Esophagus squamous epithelium (tissue), 5 donors: ENCODE measurements around the gene CFAP97D2. TPM values are rescaled to one million over a fixed set of nuclear protein-coding genes. Genes with fewer than 3 reads are reported as not detected.

Experiments used
- DNase-seq: peaks from one replicate; lab custom pipeline; 2025; lab: John Stamatoyannopoulos, UW
- H3K27ac ChIP-seq, 4 donors: fragments of 200-600 bp; sonication (generic); one replicate each; pipeline ENCODE4 v1.5.1; 2016 to 2019; ENCODE audit warnings: mild to moderate bottlenecking in 1 of 4
- H3K27me3 ChIP-seq, 4 donors: fragments of 200-600 bp; sonication (generic); 1 replicate in 3 of 4; 2 replicates in 1 of 4; pipeline versions ENCODE4 v1.5.1 to v1.6.0; 2017 to 2021; ENCODE audit warnings: antibody characterized with exemption in 1 of 4
- H3K36me3 ChIP-seq, 3 donors: fragments of 200-600 bp; sonication (generic); one replicate each; pipeline ENCODE4 v1.5.1; 2016 to 2019
- H3K4me1 ChIP-seq, 3 donors: fragments of 200-600 bp; sonication (generic); one replicate each; pipeline ENCODE4 v1.5.1; 2017 to 2019
- H3K4me3 ChIP-seq, 4 donors: fragments of 200-600 bp; sonication (generic); 1 replicate in 3 of 4; 2 replicates in 1 of 4; pipeline ENCODE4 v1.5.1; 2016 to 2019; ENCODE audit warnings: mild to moderate bottlenecking in 2 of 4, moderate library complexity in 1 of 4
- H3K9me3 ChIP-seq, 3 donors: fragments of 200-600 bp; sonication (generic); one replicate each; pipeline ENCODE4 v1.5.1; 2016 to 2019
- POLR2A ChIP-seq, 4 donors: fragments of 450-650 bp; IDR thresholded peaks; one replicate each; pipeline ENCODE4 v1.6.1; 2017; ENCODE audit warnings: antibody characterized with exemption in 4 of 4, mild to moderate bottlenecking in 4 of 4, moderate library complexity in 3 of 4
- WGBS, 2 donors: methylation state at CpG; one replicate each; pipeline ENCODE4 v1.1.5; 2018; 5-methylcytosine and 5-hydroxymethylcytosine counted together
- intact Hi-C: fragments of 100-400 bp; cut with DNase I; formaldehyde crosslinking; loops from one replicate; pipeline ENCODE4 v1.15.0; 2022
- total RNA-seq, 4 donors: library from RNA; depleted of rRNA; stranded (reverse); fragments of >200 nt; gene quantifications; one replicate each; pipeline ENCODE4 v1.1.0, GENCODE V29; 2016
- TF ChIP-seq, protein P1 (sequence below), 6 experiments: fragments of 450-650 bp in 4 of 6; fragments of 200-600 bp in 2 of 6; sonication (generic) in 2 of 6; IDR thresholded peaks; one replicate each; pipeline ENCODE4 v1.5.1; 2016 to 2019; ENCODE audit warnings: antibody characterized with exemption in 6 of 6, mild to moderate bottlenecking in 4 of 6, moderate library complexity in 4 of 6
- donor health status: DM: yes; HTN: yes; CAD: no.

CFAP97D2 gene
- total RNA-seq, 4 donors from 2014 or later: not detected

DNA sequence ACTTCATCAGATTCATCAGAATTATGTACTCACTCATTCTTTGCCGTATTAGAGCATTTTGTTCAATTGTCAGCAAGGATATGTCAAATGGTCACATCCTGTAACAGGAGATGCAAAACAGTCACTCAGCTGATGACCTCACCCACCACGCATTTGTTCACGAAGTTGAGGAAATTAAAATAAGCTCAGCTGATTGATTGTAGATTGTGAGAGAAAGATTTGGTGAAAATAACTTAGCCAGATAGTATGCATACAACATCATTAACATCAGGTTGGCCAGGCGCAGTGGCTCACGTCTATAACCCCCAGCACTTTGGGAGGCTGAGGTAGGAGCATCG, 33.1 kb downstream of the CFAP97D2 start:
- peaks cover 0 to 46% (median 0%) of the 10 kb centered on the region in 4 donors for H3K27me3 ChIP-seq
- intact Hi-C loops: no loop called here
- no peaks in the 10 kb centered on the region for H3K36me3 ChIP-seq
- TF ChIP-seq, protein P1, sequence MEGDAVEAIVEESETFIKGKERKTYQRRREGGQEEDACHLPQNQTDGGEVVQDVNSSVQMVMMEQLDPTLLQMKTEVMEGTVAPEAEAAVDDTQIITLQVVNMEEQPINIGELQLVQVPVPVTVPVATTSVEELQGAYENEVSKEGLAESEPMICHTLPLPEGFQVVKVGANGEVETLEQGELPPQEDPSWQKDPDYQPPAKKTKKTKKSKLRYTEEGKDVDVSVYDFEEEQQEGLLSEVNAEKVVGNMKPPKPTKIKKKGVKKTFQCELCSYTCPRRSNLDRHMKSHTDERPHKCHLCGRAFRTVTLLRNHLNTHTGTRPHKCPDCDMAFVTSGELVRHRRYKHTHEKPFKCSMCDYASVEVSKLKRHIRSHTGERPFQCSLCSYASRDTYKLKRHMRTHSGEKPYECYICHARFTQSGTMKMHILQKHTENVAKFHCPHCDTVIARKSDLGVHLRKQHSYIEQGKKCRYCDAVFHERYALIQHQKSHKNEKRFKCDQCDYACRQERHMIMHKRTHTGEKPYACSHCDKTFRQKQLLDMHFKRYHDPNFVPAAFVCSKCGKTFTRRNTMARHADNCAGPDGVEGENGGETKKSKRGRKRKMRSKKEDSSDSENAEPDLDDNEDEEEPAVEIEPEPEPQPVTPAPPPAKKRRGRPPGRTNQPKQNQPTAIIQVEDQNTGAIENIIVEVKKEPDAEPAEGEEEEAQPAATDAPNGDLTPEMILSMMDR (IDR thresholded peaks at IDR 0.05): no peak
- no peak for TF ChIP-seq POLR2A (IDR thresholded peaks at IDR 0.05)
- DNase-seq: no peak
- H3K27ac ChIP-seq: no peak overlapping the region
- H3K4me1 ChIP-seq: no peaks in the 10 kb centered on the region
- H3K4me3 ChIP-seq: no peak overlapping the region
- H3K9me3 ChIP-seq: peaks cover 0 to 4% (median 0%) of the 10 kb centered on the region in 3 donors
- WGBS, 2 donors: 67 to 71% methylated on average over 6 of the region's 6 CpGs

- DNase-seq: no peak
- no peak for TF ChIP-seq POLR2A (IDR thresholded peaks at IDR 0.05)
- TF ChIP-seq, protein P1 (IDR thresholded peaks at IDR 0.05): no peak
- H3K36me3 ChIP-seq: no peaks in the 10 kb centered on the region
- intact Hi-C loops: no loop called here
- no peak overlapping the region for H3K27ac ChIP-seq
- WGBS, 2 donors: 77 to 90% methylated on average over 6 to 7 of the region's 7 CpGs
- no peak overlapping the region for H3K4me3 ChIP-seq
- peaks cover 0 to 46% (median 0%) of the 10 kb centered on the region in 4 donors for H3K27me3 ChIP-seq
- no peaks in the 10 kb centered on the region for H3K4me1 ChIP-seq
- H3K9me3 ChIP-seq: no peaks in the 10 kb centered on the region
These were observed 34.9 kb downstream of the CFAP97D2 start for GRCh38 chr13:114213980-114214379.

DNA sequence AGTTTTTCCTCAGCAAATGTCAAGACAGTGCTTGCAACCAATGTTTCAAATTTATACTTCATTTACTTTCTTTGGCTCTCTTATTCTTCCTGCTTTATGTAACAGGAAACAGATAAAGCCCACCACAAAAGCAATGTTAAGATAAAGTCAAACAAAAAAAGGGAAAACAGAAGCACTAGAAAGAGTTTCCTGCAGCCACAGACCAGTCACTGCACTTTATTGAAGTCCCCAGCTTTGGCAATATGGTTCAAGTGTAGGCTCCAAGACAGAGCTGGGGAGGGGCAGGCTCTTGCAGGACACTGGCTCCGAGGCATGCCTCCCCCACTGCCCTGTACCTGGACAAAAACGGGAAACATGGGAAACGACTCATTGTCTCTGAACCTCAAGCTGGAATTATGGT, 40.3 kb downstream of the CFAP97D2 start:
- no peak for TF ChIP-seq POLR2A (IDR thresholded peaks at IDR 0.05)
- TF ChIP-seq, protein P1 (IDR thresholded peaks at IDR 0.05): no peak
- DNase-seq: no peak
- 12 to 34% methylated on average over 3 of the region's 3 CpGs for WGBS, 2 donors
- H3K4me3 ChIP-seq: no peak overlapping the region
- H3K36me3 ChIP-seq: no peaks in the 10 kb centered on the region
- peaks cover 0 to 18% (median 0%) of the 10 kb centered on the region in 4 donors for H3K27me3 ChIP-seq
- H3K4me1 ChIP-seq: no peaks in the 10 kb centered on the region
- intact Hi-C loops: no loop called here
- H3K27ac ChIP-seq: no peak overlapping the region
- H3K9me3 ChIP-seq: no peaks in the 10 kb centered on the region

- no peak overlapping the region for H3K4me3 ChIP-seq
- peak overlapping the region in 1 of 4 donors; percentile 59 for H3K27ac ChIP-seq
- TF ChIP-seq, protein P1 (IDR thresholded peaks at IDR 0.05): no peak
- TF ChIP-seq POLR2A (IDR thresholded peaks at IDR 0.05): no peak
- no peaks in the 10 kb centered on the region for H3K9me3 ChIP-seq
- no peak for DNase-seq
- peaks cover 0 to 8% (median 4%) of the 10 kb centered on the region in 3 donors for H3K4me1 ChIP-seq
- WGBS, 2 donors: 57% methylated on average over 9 of the region's 9 CpGs
- intact Hi-C loops: no loop called here
- peaks cover 0 to 10% (median 0%) of the 10 kb centered on the region in 4 donors for H3K27me3 ChIP-seq
- no peaks in the 10 kb centered on the region for H3K36me3 ChIP-seq
These were observed 43.5 kb downstream of the CFAP97D2 start for GRCh38 chr13:114222461-114222968.

DNA sequence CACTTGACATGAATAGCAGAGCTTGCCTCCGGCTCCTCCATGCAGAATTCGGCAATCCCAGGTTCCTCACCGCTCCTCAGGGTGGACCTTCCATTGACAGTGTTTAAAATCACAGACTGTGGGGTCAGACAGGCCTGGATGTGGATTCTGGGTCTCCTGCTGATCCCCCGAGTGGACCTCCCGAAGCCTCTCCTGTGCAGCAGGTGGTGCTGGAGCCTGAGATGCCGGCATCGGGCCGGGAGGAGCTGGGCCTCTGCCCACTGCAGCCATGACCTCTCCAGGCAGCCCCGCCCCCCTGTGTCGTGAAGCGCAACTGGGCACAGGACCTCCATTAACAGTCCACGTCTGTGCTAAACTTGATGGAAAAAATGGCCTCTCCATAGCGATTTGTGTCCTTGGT, 45.1 kb downstream of the CFAP97D2 start:
- no peak for TF ChIP-seq POLR2A (IDR thresholded peaks at IDR 0.05)
- TF ChIP-seq, protein P1 (IDR thresholded peaks at IDR 0.05): no peak
- peaks cover 0 to 27% (median 0%) of the 10 kb centered on the region in 4 donors for H3K27me3 ChIP-seq

More for the DNA sequence above, 45.1 kb downstream of the CFAP97D2 start:
- 90 to 94% methylated on average over 8 to 13 of the region's 13 CpGs for WGBS, 2 donors
- Histone ChIP-seq H3K27ac (no peak overlapping the region), H3K4me3 (no peak overlapping the region), H3K36me3 (no peaks in the 10 kb centered on the region), H3K9me3 (no peaks in the 10 kb centered on the region), H3K4me1 (peaks cover 0 to 8% (median 4%) of the 10 kb centered on the region in 3 donors)
- intact Hi-C loops: no loop called here
- DNase-seq: no peak
